Activated T-helper 1 cell treated with anti-CD3 and anti-CD28 coated beads, Interleukin-12 subunit alpha, Interleukin-12 subunit beta, Interleukin-2, Interleukin-4 antibody, amounts not matched to agents 30 ng/mL and 10 ng/mL and 1 ng/mL, durations not matched to agents 14 hours and 24 hours and 36 hours (primary cell): ENCODE data around the gene LRCOL1. TPM values are rescaled to one million over a fixed set of nuclear protein-coding genes. Genes with fewer than 3 reads are reported as not detected.

ENCODE experiments used
- DNase-seq: peaks from one replicate; pipeline ENCODE4 v3.0.0; 2021; ENCODE audit warnings: low spot score
- H3K27ac Mint-ChIP-seq: one replicate; pipeline ENCODE4 v1.8.0; 2021; ENCODE audit warnings: mild to moderate bottlenecking, mixed read lengths
- H3K27me3 Mint-ChIP-seq: one replicate; pipeline ENCODE4 v1.8.0; 2022; ENCODE audit warnings: mild to moderate bottlenecking, moderate library complexity, mixed read lengths; ENCODE audit not compliant: insufficient read depth
- H3K36me3 Mint-ChIP-seq: one replicate; pipeline ENCODE4 v1.8.0; 2021; ENCODE audit warnings: low read depth, mixed read lengths
- H3K4me1 Mint-ChIP-seq: one replicate; pipeline ENCODE4 v1.8.0; 2021; ENCODE audit warnings: low read depth, mixed read lengths
- H3K4me3 Mint-ChIP-seq: one replicate; pipeline ENCODE4 v1.8.0; 2021; ENCODE audit warnings: mild to moderate bottlenecking, moderate library complexity, mixed read lengths
- H3K9me3 Mint-ChIP-seq: one replicate; pipeline ENCODE4 v1.8.0; 2021; ENCODE audit warnings: mixed read lengths
- intact Hi-C: fragments of 100-400 bp; cut with micrococcal nuclease; formaldehyde crosslinking; loops from one replicate; pipeline ENCODE4 v1.15.1; 2024
- total RNA-seq: library from RNA; stranded (reverse); gene quantifications from 2 replicates; pipeline ENCODE4 v1.2.3, GENCODE V29; 2022

The LRCOL1 gene
- total RNA-seq, 1 donor from 2014 or later: not detected

GRCh38 chr12:132597333-132598316, 12.8 kb downstream of the LRCOL1 start:
- no peak for DNase-seq

GRCh38 chr12:132596016-132596415, 14.4 kb downstream of the LRCOL1 start:
- peaks cover 16% of the 10 kb centered on the region for H3K4me1 Mint-ChIP-seq
- peaks cover 35% of the 10 kb centered on the region for H3K27me3 Mint-ChIP-seq
- no peak overlapping the region for H3K4me3 Mint-ChIP-seq
- intact Hi-C loops: no loop called here
- no peak for DNase-seq
- H3K27ac Mint-ChIP-seq: no peak overlapping the region
- no peaks in the 10 kb centered on the region for H3K36me3 Mint-ChIP-seq
- no peaks in the 10 kb centered on the region for H3K9me3 Mint-ChIP-seq

More at GRCh38 chr12:132597333-132598316, 12.8 kb downstream of the LRCOL1 start:
- H3K4me3 Mint-ChIP-seq: peak overlapping the region; percentile 47
- H3K4me1 Mint-ChIP-seq: peaks cover 16% of the 10 kb centered on the region
- H3K9me3 Mint-ChIP-seq: no peaks in the 10 kb centered on the region
- no peaks in the 10 kb centered on the region for H3K36me3 Mint-ChIP-seq
- intact Hi-C loops: no loop called here
- H3K27me3 Mint-ChIP-seq: peaks cover 46% of the 10 kb centered on the region
- no peak overlapping the region for H3K27ac Mint-ChIP-seq

GRCh38 chr12:132595183-132595582, 15.2 kb downstream of the LRCOL1 start:
- intact Hi-C loops: no loop called here
- Mint-ChIP-seq H3K4me3 (no peak overlapping the region), H3K27ac (no peak overlapping the region), H3K4me1 (peaks cover 16% of the 10 kb centered on the region), H3K36me3 (no peaks in the 10 kb centered on the region), H3K27me3 (peaks cover 27% of the 10 kb centered on the region), H3K9me3 (no peaks in the 10 kb centered on the region)
- no peak for DNase-seq

GRCh38 chr12:132593938-132594358, 16.4 kb downstream of the LRCOL1 start:
- H3K27me3 Mint-ChIP-seq: peaks cover 19% of the 10 kb centered on the region
- no peak for DNase-seq
- peaks cover 16% of the 10 kb centered on the region for H3K4me1 Mint-ChIP-seq
- H3K27ac Mint-ChIP-seq: no peak overlapping the region
- H3K36me3 Mint-ChIP-seq: no peaks in the 10 kb centered on the region
- H3K4me3 Mint-ChIP-seq: no peak overlapping the region
- H3K9me3 Mint-ChIP-seq: no peaks in the 10 kb centered on the region
- intact Hi-C loops: no loop called here

GRCh38 chr12:132593521-132593920, 16.9 kb downstream of the LRCOL1 start:
- intact Hi-C loops: no loop called here

GRCh38 chr12:132593071-132593470, 17.3 kb downstream of the LRCOL1 start:
- Mint-ChIP-seq H3K36me3 (no peaks in the 10 kb centered on the region), H3K27ac (no peak overlapping the region), H3K4me3 (no peak overlapping the region), H3K9me3 (no peaks in the 10 kb centered on the region), H3K27me3 (peaks cover 14% of the 10 kb centered on the region), H3K4me1 (peaks cover 12% of the 10 kb centered on the region)
- intact Hi-C loops: no loop called here
- DNase-seq: no peak

More at GRCh38 chr12:132593521-132593920, 16.9 kb downstream of the LRCOL1 start:
- DNase-seq: no peak
- no peaks in the 10 kb centered on the region for H3K9me3 Mint-ChIP-seq
- H3K36me3 Mint-ChIP-seq: no peaks in the 10 kb centered on the region
- no peak overlapping the region for H3K27ac Mint-ChIP-seq
- H3K27me3 Mint-ChIP-seq: peaks cover 15% of the 10 kb centered on the region
- peaks cover 13% of the 10 kb centered on the region for H3K4me1 Mint-ChIP-seq
- H3K4me3 Mint-ChIP-seq: no peak overlapping the region

- H3K9me3 Mint-ChIP-seq: no peaks in the 10 kb centered on the region
- intact Hi-C loops: no loop called here
- H3K36me3 Mint-ChIP-seq: no peaks in the 10 kb centered on the region
- no peak overlapping the region for H3K27ac Mint-ChIP-seq
- DNase-seq: no peak
- H3K4me3 Mint-ChIP-seq: no peak overlapping the region
- peaks cover 10% of the 10 kb centered on the region for H3K27me3 Mint-ChIP-seq
- H3K4me1 Mint-ChIP-seq: peaks cover 7% of the 10 kb centered on the region
These were observed 18.0 kb downstream of the LRCOL1 start for GRCh38 chr12:132592282-132592970.

- intact Hi-C loops: no loop called here
- H3K4me3 Mint-ChIP-seq: no peak overlapping the region
- no peak overlapping the region for H3K27ac Mint-ChIP-seq
These were observed 19.1 kb downstream of the LRCOL1 start for GRCh38 chr12:132591107-132591935.

GRCh38 chr12:132588821-132589669, 21.3 kb downstream of the LRCOL1 start:
- Mint-ChIP-seq H3K4me1 (peaks cover 3% of the 10 kb centered on the region), H3K27me3 (peaks cover 3% of the 10 kb centered on the region), H3K36me3 (no peaks in the 10 kb centered on the region), H3K4me3 (no peak overlapping the region), H3K9me3 (no peaks in the 10 kb centered on the region), H3K27ac (no peak overlapping the region)
- DNase-seq: no peak
- intact Hi-C loops: no loop called here

More at GRCh38 chr12:132591107-132591935, 19.1 kb downstream of the LRCOL1 start:
- H3K4me1 Mint-ChIP-seq: peaks cover 5% of the 10 kb centered on the region
- no peak for DNase-seq
- H3K27me3 Mint-ChIP-seq: peaks cover 4% of the 10 kb centered on the region
- H3K9me3 Mint-ChIP-seq: no peaks in the 10 kb centered on the region
- no peaks in the 10 kb centered on the region for H3K36me3 Mint-ChIP-seq

GRCh38 chr12:132588319-132588718, 22.1 kb downstream of the LRCOL1 start:
- no peak for DNase-seq
- intact Hi-C loops: no loop called here
- Mint-ChIP-seq H3K36me3 (no peaks in the 10 kb centered on the region), H3K9me3 (no peaks in the 10 kb centered on the region), H3K4me1 (no peaks in the 10 kb centered on the region), H3K4me3 (no peak overlapping the region), H3K27me3 (no peaks in the 10 kb centered on the region), H3K27ac (no peak overlapping the region)

- Mint-ChIP-seq H3K9me3 (no peaks in the 10 kb centered on the region), H3K4me3 (no peak overlapping the region), H3K27me3 (no peaks in the 10 kb centered on the region), H3K27ac (no peak overlapping the region), H3K36me3 (no peaks in the 10 kb centered on the region), H3K4me1 (no peaks in the 10 kb centered on the region)
- intact Hi-C loops: no loop called here
- no peak for DNase-seq
These were observed 22.6 kb downstream of the LRCOL1 start for GRCh38 chr12:132587781-132588180.

- no peak overlapping the region for H3K27ac Mint-ChIP-seq
- no peaks in the 10 kb centered on the region for H3K27me3 Mint-ChIP-seq
- H3K9me3 Mint-ChIP-seq: no peaks in the 10 kb centered on the region
- H3K4me3 Mint-ChIP-seq: no peak overlapping the region
- H3K36me3 Mint-ChIP-seq: no peaks in the 10 kb centered on the region
- no peaks in the 10 kb centered on the region for H3K4me1 Mint-ChIP-seq
- DNase-seq: no peak
- intact Hi-C loops: no loop called here
These were observed 23.5 kb downstream of the LRCOL1 start for GRCh38 chr12:132586929-132587328.
